PC-3 (cell line): Measurements from ENCODE around the gene HK1. TPM values are rescaled to one million over a fixed set of nuclear protein-coding genes. Genes with fewer than 3 reads are reported as not detected.

ENCODE experiments used
- ATAC-seq: fragments of 200-7000 bp; cut with Tn5 transposase; 2 replicates; pipeline ENCODE4 v1.9.1; 2020; ENCODE audit warnings: mild to moderate bottlenecking, moderate library complexity
- BruUV-seq: library from RNA; stranded (reverse); fragments of 400-500 nt; replicated peaks from 2 replicates; lab custom pipeline; 2021; lab: Mats Ljungman, UMichigan
- CTCF ChIA-PET: fragments of 300-600 bp; sonication (Branson Sonifier 250); formaldehyde crosslinking; loops from one replicate; lab custom pipeline; 2022; ENCODE audit warnings: antibody characterized with exemption; lab: Charles Lee
- POLR2A ChIA-PET: fragments of 300-600 bp; sonication (Branson Sonifier 250); formaldehyde crosslinking; loops from one replicate; lab custom pipeline; 2022; ENCODE audit warnings: antibody characterized with exemption; ENCODE audit not compliant: unreplicated experiment; lab: Charles Lee
- DNase-seq: peaks from one replicate; pipeline ENCODE4 v3.0.0-alpha.2; 2015
- H2AFZ ChIP-seq: fragments of 300-600 bp; sonication (generic); 2 replicates; pipeline ENCODE4 v1.6.0; 2016; ENCODE audit warnings: antibody characterized with exemption, low read length
- H3F3A ChIP-seq: fragments of 300-600 bp; sonication (generic); one replicate; pipeline ENCODE4 v1.6.0; 2017; ENCODE audit warnings: antibody characterized with exemption, low read length, control low read depth, mild to moderate bottlenecking; ENCODE audit not compliant: unreplicated experiment
- H3K27ac ChIP-seq: fragments of 300-600 bp; sonication (generic); 2 replicates; pipeline ENCODE4 v1.5.1; 2016; ENCODE audit warnings: mild to moderate bottlenecking, low read length
- H3K27me3 ChIP-seq: fragments of 300-600 bp; sonication (generic); 2 replicates; pipeline ENCODE4 v1.6.1; 2016; ENCODE audit warnings: low read length, mixed read lengths
- H3K36me3 ChIP-seq: fragments of 300-600 bp; sonication (generic); 2 replicates; pipeline ENCODE4 v1.6.1; 2016; ENCODE audit warnings: low read depth, mixed run types, low read length, mixed read lengths
- H3K4me1 ChIP-seq: fragments of 300-600 bp; sonication (generic); 2 replicates; pipeline ENCODE4 v1.5.1; 2016; ENCODE audit warnings: low read length; ENCODE audit not compliant: insufficient read depth
- H3K4me2 ChIP-seq: fragments of 300-600 bp; sonication (generic); 2 replicates; pipeline ENCODE4 v1.6.0; 2016; ENCODE audit warnings: low read length
- H3K4me3 ChIP-seq: fragments of 300-600 bp; sonication (generic); 2 replicates; pipeline ENCODE4 v1.5.1; 2016; ENCODE audit warnings: mild to moderate bottlenecking, low read length, mixed read lengths
- H3K79me2 ChIP-seq: fragments of 300-600 bp; sonication (generic); 2 replicates; pipeline ENCODE4 v1.6.1; 2017; ENCODE audit warnings: low read length, mixed read lengths
- H3K9ac ChIP-seq: fragments of 300-600 bp; sonication (generic); 2 replicates; pipeline ENCODE4 v1.6.0; 2016; ENCODE audit warnings: mild to moderate bottlenecking, low read length
- H3K9me2 ChIP-seq: fragments of 300-600 bp; sonication (generic); replicated peaks from 2 replicates; pipeline ENCODE4 v1.6.1; 2016; ENCODE audit warnings: mixed run types, low read length, mixed read lengths
- H3K9me3 ChIP-seq: fragments of 300-600 bp; sonication (generic); 2 replicates; pipeline ENCODE4 v1.6.1; 2016; ENCODE audit warnings: low read length, mixed read lengths
- H4K20me1 ChIP-seq: fragments of 300-600 bp; sonication (generic); 2 replicates; pipeline ENCODE4 v1.6.1; 2016; ENCODE audit warnings: low read length, mixed read lengths
- EZH2 ChIP-seq: fragments of 300-600 bp; sonication (generic); IDR thresholded peaks from one replicate; pipeline ENCODE4 v1.6.1; 2017; ENCODE audit warnings: antibody characterized with exemption, mild to moderate bottlenecking, low read length; ENCODE audit not compliant: unreplicated experiment
- EZH2phosphoT487 ChIP-seq: fragments of 300-600 bp; sonication (generic); IDR thresholded peaks from 2 replicates; pipeline ENCODE4 v1.6.1; 2018; ENCODE audit warnings: mild to moderate bottlenecking, antibody characterized with exemption, low read length, borderline replicate concordance
- intact Hi-C: fragments of 100-400 bp; cut with micrococcal nuclease; formaldehyde crosslinking; loops from 2 replicates; pipeline ENCODE4 v1.9.0; 2023
- total RNA-seq: library from RNA; depleted of rRNA; stranded (reverse); fragments of >200 nt; gene quantifications from 2 replicates; pipeline ENCODE4 v1.2.3, GENCODE V29; 2014
- TF ChIP-seq, protein P1 (sequence below): fragments of 300-600 bp; sonication (generic); conservative IDR thresholded peaks from 2 replicates; pipeline ENCODE4 v1.5.1; 2017; ENCODE audit warnings: antibody characterized with exemption, low read depth, mild to moderate bottlenecking, low read length

Gene HK1
- total RNA-seq, 1 experiment from 2014 or later, result 189 TPM

DNA sequence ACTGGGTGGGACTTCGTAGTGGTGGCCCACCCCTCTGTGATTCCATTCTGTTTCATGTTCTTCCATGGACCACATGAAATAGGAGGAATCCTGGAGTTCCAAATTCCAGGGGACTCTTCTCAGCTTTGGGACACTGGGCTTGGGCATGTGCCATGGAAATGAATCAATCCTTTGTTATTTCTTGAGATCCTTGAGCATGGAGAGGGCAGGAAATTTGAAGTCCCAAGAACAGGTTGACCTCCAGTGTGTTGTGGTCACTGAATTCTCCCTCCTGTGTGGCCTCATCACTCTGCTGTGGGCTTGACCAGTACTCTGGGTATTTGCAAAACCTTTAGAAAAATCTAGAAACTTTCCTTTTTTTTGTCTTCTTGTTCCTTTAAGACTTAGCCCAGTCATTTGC is 115.7 kb downstream of the HK1 start:
- peaks cover 17% of the 10 kb centered on the region for H3K4me1 ChIP-seq
- H2AFZ ChIP-seq, result no peak overlapping the region
- H3F3A ChIP-seq, result no peaks in the 10 kb centered on the region
- no peaks in the 10 kb centered on the region for H3K79me2 ChIP-seq
- no peak overlapping the region for H3K4me2 ChIP-seq
- TF ChIP-seq EZH2, result no peak
- TF ChIP-seq, protein P1, sequence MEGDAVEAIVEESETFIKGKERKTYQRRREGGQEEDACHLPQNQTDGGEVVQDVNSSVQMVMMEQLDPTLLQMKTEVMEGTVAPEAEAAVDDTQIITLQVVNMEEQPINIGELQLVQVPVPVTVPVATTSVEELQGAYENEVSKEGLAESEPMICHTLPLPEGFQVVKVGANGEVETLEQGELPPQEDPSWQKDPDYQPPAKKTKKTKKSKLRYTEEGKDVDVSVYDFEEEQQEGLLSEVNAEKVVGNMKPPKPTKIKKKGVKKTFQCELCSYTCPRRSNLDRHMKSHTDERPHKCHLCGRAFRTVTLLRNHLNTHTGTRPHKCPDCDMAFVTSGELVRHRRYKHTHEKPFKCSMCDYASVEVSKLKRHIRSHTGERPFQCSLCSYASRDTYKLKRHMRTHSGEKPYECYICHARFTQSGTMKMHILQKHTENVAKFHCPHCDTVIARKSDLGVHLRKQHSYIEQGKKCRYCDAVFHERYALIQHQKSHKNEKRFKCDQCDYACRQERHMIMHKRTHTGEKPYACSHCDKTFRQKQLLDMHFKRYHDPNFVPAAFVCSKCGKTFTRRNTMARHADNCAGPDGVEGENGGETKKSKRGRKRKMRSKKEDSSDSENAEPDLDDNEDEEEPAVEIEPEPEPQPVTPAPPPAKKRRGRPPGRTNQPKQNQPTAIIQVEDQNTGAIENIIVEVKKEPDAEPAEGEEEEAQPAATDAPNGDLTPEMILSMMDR, result no peak
- TF ChIP-seq EZH2phosphoT487, result no peak
- peaks cover 44% of the 10 kb centered on the region for H3K36me3 ChIP-seq
- no peaks in the 10 kb centered on the region for H3K9me3 ChIP-seq
- no TSS peak for BruUV-seq
- ChIA-PET CTCF (no interaction called here), POLR2A (no interaction called here)
- H3K9ac ChIP-seq, result no peak overlapping the region
- DNase-seq (peak; percentile 31), ATAC-seq (no peak)
- H3K4me3 ChIP-seq, result no peak overlapping the region
- H3K9me2 ChIP-seq, result no peaks in the 10 kb centered on the region
- H4K20me1 ChIP-seq, result no peaks in the 10 kb centered on the region
- H3K27ac ChIP-seq, result no peak overlapping the region
- H3K27me3 ChIP-seq, result no peaks in the 10 kb centered on the region
- intact Hi-C loops, result loop anchor here (10.0 kb wide), 1 partner anchor 389 kb away; no protein-coding TSS in a partner anchor

DNA sequence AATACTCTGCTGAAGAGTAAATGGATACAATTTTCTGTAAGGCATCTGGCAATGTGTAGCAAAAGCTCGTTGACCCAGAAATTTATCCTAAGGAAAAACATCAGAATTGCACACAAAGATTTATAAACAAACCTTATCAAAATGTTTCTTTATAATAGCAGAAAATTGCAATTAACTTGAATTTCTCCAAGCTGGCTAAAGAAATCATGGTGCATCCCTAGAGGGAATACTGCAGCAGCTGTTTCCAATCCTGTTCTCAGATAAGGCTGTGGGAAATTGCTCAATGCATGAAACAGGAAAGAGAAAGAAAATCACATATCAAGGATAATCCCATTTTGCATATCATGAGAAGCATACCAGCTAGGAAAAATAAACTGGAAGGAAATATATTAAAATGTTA is 119.7 kb downstream of the HK1 start:
- H3K9ac ChIP-seq, result no peak overlapping the region
- peaks cover 58% of the 10 kb centered on the region for H3K36me3 ChIP-seq
- H3K9me2 ChIP-seq, result no peaks in the 10 kb centered on the region
- ChIA-PET POLR2A (interaction anchor here (0.6 kb wide), 1 partner anchor 79 kb away, joined by 3 read pairs; no protein-coding TSS in a partner anchor), CTCF (interaction anchor here (0.9 kb wide), 1 partner anchor 10 kb away, joined by 3 read pairs; no protein-coding TSS in a partner anchor)
- no peak overlapping the region for H3K4me3 ChIP-seq
- H4K20me1 ChIP-seq, result no peaks in the 10 kb centered on the region
- no peaks in the 10 kb centered on the region for H3K27me3 ChIP-seq
- no peak for TF ChIP-seq EZH2
- TF ChIP-seq, protein P1, result no peak
- no peak for TF ChIP-seq EZH2phosphoT487
- no peaks in the 10 kb centered on the region for H3F3A ChIP-seq
- no peak overlapping the region for H2AFZ ChIP-seq
- ATAC-seq (no peak), DNase-seq (no peak)
- H3K9me3 ChIP-seq, result no peaks in the 10 kb centered on the region
- no peak overlapping the region for H3K4me2 ChIP-seq
- H3K79me2 ChIP-seq, result no peaks in the 10 kb centered on the region
- no peak overlapping the region for H3K27ac ChIP-seq
- no peaks in the 10 kb centered on the region for H3K4me1 ChIP-seq
- BruUV-seq, result no TSS peak
- intact Hi-C loops, result loop anchor here (10.0 kb wide), 1 partner anchor 393 kb away; no protein-coding TSS in a partner anchor

DNA sequence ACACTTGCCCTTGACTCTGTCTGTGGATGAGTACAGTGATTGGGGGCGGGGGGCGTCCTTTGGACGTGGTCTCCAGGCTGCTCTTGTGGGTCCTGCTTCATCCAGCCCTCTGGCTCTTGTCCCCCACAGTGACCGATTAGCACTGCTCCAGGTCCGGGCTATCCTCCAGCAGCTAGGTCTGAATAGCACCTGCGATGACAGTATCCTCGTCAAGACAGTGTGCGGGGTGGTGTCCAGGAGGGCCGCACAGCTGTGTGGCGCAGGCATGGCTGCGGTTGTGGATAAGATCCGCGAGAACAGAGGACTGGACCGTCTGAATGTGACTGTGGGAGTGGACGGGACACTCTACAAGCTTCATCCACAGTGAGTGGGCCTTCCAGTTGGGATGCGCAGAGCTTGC is 120.2 kb downstream of the HK1 start:
- ChIA-PET POLR2A (interaction anchor here (0.6 kb wide), 1 partner anchor 79 kb away, joined by 3 read pairs; no protein-coding TSS in a partner anchor), CTCF (no interaction called here)
- no peak overlapping the region for H3K4me2 ChIP-seq
- no peaks in the 10 kb centered on the region for H3F3A ChIP-seq
- no peaks in the 10 kb centered on the region for H3K9me3 ChIP-seq
- H3K27ac ChIP-seq, result no peak overlapping the region
- H3K9ac ChIP-seq, result no peak overlapping the region
- ATAC-seq, result no peak
- no peaks in the 10 kb centered on the region for H3K79me2 ChIP-seq
- H4K20me1 ChIP-seq, result no peaks in the 10 kb centered on the region
- H2AFZ ChIP-seq, result no peak overlapping the region
- intact Hi-C loops, result loop anchor here (10.0 kb wide), 1 partner anchor 394 kb away; no protein-coding TSS in a partner anchor
- no peaks in the 10 kb centered on the region for H3K27me3 ChIP-seq
- no peak overlapping the region for H3K4me3 ChIP-seq
- TF ChIP-seq, protein P1, result no peak
- TF ChIP-seq EZH2phosphoT487 (no peak), EZH2 (no peak)
- H3K4me1 ChIP-seq, result no peaks in the 10 kb centered on the region
- peaks cover 60% of the 10 kb centered on the region for H3K36me3 ChIP-seq
- no TSS peak for BruUV-seq
- H3K9me2 ChIP-seq, result no peaks in the 10 kb centered on the region
- no peak for DNase-seq
